Stimulated activated CD8-positive, alpha-beta memory T cell treated with anti-CD3 and anti-CD28 coated beads, Interleukin-15, amount 100 ng/mL, for 48 hours (primary cell): ENCODE measurements around the gene VSTM2B.
"Not testable (repeated sequence)": the region's sequence is repeated elsewhere in the genome, so short reads cannot be mapped to it uniquely, and the experiment has no call there.

ENCODE experiments used
- DNase-seq, 2 donors: peaks; one replicate each; pipeline ENCODE4 v3.0.0-alpha.2; 2020; ENCODE audit warnings: low read depth in 2 of 2

Gene VSTM2B

GRCh38 chr19:29545866-29546582, 20.2 kb downstream of the VSTM2B start:
- DNase-seq: no peak

- no peak for DNase-seq
Measured at GRCh38 chr19:29546583-29547190, 20.9 kb downstream of the VSTM2B start.

DNA sequence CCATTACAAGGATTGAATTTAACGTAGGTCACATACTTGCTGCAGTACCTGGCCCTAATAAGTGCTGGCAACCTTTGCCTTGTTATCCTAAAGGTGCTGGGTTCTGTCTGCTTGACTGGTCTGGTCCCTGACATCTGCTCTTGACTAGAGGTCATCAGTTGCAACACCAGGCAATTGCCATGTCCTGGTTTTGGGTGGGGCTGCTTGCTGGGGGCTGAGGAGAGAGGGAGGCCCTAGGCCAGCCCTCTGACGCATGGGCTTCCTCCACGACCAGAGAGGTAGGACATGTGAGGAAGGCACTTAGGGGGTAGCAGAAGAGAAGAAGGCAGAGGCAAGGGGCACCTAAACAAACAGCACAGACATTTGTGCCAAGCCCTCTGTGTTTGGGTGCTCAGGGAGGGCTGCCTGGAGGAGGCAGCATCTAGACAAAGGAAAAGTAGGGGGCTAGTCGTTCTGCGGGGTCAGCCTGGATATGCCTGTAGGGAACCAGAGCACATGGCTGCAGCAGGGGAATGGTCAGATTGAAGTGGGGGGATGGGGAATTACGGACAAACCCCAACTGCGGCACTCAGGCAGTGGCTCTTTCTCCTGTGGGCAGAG, 21.7 kb downstream of the VSTM2B start:
- DNase-seq: no peak

- no peak for DNase-seq
Measured at GRCh38 chr19:29547981-29548380, 22.2 kb downstream of the VSTM2B start.

DNA sequence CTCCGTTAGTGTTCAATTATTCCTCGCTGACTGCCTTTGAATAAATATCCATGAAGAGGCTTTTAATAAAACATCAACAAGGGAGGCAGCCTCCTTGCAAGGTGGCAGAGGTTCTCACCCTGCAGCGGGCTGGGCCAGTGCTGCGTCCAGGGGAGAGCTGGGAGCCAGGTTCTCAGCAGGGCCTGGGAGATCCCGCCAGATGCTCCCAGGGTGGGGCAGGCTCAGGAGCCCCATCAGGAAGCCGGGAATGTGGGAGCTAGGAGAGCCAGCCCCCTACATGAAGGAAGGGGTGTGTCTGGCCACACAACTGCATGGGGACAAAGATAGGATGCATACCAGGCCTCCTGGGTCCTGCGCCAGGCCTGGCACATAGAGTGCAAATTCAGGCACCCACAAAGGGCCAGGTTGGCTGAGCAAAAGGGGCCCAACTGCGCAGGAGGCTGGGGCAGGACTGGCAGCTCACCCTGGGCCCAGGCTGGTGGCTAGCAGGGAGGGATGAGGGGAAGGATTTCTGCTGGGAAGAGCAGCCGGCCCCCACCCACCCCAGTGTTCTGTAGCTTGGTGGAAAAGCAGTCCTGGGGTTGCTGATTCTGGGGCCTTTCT, 22.8 kb downstream of the VSTM2B start:
- no peak for DNase-seq

DNA sequence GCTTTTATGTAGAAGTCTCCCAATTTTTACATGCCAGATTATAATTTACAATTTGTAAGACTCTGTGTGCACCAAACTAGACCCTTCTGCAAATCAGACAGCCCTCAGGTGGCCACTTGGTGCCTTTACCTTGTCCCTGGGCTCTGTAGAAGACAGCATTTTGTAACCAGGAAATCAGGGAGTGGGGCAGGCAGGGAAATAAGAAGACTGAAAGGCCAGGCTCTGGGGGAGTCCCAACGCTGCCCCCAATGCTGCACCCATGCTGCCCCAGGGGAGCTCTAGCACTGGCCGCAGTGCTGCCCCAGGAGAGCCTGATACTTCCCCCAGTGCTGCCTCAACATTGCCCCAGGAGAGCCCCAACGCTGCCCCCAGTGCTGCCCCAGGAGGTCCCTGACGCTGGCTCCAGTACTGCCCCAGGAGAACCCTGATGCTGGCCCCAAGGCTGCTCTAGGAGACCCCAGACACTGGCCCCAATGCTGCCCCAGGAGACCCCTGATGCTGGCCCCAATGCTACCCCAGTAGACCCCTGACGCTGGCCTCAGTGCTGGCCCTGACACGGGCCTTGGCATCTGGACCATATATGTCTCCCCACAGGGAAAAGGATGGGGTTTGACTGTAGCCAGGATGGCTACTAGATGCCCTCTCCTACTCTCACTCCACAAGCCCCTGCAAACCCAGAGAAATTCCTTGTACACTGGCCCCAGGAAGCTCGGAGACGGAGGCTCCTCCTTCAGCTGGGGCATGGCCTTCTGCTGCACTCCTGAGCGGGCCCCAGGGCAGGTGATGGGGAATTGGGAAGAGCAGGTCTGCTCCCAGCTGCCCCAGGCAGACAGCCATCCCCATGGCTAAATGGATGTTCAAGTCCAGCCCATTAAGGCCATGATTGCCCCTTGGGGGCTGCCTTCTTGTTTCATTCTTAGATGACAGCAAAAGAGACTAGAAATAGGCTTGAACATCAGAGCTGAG, 23.6 kb downstream of the VSTM2B start:
- no peak for DNase-seq

DNA sequence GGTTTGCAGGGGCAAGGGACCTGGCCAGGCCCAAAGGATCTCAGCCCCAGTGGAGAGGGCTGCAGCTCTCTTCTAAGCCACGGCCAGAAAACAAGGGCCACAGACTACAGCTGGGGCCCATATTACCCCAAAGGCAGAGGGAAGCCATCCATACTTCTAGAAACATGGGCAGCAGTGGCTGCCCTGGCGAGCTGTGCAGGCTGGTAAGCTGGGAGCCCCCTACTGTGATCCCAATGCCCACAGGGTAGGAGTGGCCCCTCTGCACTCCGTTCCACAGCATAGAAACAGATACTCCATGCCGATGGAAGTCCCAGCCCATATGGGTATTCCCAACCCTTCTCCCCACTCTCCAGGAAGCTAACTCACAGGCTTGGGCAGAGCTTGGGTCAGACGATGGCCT, 25.1 kb downstream of the VSTM2B start:
- no peak for DNase-seq

DNA sequence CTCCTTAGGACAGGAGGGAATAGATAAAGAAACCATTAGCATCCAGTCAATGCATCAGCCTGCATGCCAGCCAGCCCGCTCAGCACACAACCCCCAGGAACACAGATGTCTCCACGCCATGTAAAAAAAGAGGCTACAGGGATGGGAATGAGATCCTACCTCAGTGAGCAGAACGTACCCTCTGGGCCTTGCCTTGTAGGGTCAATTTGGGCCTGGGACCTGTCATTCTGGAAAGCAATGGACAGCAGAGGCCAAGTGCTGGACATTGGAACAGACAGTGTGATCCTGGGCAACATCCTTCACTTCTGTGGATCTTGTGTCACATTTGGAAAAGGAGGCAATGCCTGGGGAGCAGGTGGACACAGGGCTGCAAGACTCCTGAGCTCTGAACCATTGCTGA, 26.0 kb downstream of the VSTM2B start:
- DNase-seq: no peak

DNA sequence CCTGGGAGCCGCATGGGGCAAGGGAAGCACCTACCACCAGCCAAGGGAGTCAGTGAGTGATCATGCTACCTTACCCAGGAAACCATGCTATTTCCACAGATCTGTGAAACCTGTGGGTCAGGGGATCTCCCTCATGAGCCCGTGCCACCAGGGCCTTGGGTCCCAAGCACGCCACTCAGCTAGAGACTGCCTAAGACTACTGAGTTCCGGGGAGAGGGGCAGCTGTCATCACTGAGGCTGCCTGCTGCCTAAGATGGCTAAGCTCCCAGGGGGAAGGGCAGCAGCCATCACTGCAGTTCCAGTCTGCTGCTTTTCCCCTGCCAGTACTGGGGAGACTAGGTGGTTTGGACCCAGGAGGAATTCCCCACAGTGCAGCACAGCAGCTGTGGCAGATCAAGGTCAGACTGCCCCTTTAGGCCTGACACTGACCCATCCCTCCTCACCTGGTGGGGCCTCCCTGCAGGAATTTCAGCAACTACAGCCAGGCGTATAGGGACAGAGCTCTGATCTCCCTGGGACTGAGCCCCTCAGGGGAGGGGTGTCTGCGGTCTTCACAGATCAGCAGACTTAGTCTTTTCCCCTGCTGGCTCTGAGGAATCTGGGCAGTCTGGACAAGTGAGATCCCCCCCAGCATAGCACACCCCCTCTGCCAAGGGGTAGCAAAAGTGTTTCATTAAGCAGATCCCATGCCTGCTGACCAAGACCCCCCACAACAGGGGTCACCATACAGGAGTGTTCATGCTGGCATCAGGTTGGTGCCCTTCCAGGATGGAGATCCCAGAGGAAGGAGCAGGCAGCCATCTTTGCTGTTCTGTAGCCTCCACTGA, 26.9 kb downstream of the VSTM2B start:
- DNase-seq: no peak

DNA sequence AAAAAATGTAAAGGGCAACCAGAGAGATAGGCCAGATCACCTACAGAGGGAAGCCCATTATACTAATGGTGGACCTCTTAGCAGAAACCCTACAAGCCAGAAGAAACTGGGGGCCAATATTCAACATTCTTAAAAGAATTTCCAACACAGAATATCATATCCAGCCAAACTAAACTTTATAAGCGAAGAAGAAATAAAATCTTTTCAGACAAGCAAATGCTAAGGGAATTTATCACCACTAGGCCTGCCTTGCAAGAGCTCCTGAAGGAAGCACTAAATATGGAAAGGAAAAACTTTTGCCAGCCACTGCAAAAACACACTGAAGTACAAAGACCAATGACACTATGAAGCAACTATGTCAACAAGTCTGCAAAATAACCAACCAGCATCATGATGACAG, 28.4 kb downstream of the VSTM2B start:
- no peak for DNase-seq

DNA sequence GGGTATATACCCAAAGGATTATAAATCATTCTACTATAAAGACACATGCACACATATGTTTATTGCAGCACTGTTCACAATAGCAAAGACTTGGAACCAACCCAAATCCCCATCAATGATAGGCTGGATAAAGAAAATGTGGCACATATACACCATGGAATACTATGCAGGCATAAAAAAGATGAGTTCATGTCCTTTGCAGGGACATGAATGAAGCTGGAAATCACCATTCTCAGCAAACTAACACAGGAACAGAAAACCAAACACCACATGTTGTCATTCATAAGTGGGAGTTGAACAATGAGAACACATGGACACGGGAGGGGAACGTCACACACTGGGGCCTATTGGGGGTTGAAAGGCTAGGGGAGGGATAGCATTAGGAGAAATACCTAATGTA, 33.3 kb downstream of the VSTM2B start:
- not testable (repeated sequence) for DNase-seq

- DNase-seq: no peak
Measured at GRCh38 chr19:29559743-29560142, 33.9 kb downstream of the VSTM2B start.

DNA sequence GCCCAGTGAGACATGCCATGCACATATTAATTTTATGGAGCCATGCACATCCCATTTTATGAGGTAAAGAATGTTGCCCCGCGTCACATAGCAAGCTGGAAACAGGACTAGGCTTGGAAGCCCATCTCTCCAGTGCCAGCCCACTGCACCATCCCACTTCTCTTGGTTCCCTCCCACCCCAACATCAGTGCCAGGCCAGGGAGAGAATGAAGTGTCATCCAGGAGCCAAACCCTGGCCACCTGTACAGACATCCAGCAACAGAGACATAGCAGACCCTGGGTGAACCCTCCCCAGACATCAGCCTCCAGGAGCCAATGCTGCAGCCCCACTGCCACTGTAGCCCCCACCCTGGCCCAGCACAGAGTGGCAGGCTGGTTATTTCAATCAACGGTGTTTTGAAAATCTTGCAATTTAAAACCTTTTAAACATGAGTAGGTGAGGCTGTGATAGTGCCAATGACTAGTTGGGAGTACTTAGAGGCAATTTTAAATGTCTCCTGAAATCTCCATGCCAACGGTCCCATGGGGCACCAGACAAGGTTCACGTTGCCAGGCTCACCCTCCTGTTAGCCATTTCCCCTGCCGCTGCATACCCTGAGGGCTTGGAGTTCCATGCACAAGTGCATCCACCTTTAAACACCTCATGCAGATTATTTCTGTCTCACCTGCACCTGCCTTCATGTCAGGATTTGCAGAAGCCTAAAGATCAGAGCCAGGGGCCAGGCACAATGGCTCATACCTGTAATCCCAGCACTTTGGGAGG, 34.7 kb downstream of the VSTM2B start:
- DNase-seq: no peak

DNA sequence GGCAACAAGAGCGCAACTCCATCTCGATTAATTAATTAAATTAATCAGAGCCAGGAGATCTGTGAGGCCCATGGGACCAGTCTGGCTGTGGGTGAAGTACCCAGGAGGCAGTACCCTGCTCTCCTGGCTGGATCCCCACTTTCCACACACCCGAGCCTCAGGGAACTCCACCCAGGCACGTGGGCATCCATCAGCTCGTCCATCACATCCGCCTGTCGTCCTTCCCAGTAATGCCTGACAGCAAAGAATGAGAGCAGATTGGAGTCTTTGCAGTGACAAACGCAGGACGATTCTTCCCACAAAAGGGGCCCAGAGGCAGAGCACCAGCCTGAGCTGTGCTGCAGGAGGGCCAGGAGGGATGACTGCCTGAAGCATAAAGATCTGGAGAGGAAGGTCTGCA, 35.8 kb downstream of the VSTM2B start:
- no peak for DNase-seq

DNA sequence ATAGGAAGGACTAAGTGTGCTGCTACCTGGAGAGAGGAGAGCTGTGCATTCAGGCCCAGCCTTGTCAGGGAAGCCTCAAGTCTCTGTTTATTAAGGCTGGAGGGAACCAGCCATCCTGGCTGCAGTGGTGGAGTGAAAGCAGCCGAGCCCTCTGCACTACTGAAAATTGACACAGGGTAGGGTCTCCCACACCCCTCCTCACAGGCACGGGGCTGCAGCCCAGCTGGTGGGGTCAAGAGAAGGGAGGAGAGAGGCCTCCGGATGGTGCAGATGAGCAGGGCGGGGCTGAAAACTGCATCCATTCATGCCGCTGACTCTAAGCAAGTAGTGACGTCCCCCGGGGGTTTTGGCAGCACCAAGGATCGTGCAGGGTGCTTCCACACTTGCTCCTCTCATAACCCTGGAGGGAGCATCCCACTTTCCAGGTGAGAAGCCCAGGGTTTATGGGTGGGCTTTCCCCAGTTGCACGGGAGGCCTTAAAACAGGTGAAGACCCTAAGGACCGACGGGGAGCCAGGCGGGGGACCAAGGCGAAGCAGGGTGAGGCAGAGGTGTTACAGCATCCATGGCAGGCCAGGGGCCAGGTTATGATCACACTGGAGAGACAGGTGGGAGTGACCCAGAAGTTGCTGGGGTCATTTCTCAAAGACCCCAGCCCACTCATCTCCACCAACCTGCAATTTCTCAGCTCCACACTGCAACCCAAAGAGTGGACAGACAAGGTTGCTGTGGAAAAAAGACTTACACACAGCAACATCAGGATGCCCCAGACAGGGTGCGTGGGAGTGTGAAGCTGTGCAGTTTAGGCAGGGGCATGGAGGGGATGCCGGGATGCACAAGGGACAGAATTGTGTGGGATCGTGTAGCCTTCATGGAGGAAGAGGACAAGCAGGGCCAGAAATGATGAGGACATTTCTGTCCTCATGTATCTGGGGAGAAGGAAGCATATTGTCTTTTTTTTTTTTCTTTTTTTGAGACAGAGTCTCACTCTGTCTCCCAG, 36.8 kb downstream of the VSTM2B start:
- DNase-seq: no peak

DNA sequence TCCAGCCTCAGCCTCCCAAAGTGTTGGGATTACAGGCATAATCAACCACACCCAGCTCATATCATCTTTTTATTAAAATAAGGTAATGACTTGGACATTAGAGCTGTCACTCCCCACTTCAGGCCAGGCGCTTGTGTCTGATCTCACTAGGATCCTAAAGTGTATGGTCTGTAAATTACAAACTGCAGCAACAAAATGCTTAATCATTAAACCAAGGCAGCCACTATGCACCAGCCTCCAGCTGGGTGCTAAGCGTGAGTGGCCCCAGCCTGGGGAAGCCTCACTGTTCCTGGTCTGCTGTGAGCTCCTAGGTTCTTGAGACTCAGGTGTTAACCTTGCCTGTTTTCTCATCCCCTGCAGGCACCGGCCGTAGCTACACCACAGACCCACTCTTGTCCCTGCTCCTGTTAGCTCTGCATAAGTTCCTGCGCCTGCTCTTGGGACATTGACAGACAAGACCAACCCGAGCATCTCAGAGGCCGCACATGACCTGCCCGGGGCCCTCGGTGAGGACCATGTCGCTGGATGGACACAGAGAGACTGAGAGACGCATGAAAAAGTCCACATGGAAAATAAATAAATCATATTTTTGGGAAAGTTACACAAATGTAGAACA, 37.8 kb downstream of the VSTM2B start:
- no peak for DNase-seq

DNA sequence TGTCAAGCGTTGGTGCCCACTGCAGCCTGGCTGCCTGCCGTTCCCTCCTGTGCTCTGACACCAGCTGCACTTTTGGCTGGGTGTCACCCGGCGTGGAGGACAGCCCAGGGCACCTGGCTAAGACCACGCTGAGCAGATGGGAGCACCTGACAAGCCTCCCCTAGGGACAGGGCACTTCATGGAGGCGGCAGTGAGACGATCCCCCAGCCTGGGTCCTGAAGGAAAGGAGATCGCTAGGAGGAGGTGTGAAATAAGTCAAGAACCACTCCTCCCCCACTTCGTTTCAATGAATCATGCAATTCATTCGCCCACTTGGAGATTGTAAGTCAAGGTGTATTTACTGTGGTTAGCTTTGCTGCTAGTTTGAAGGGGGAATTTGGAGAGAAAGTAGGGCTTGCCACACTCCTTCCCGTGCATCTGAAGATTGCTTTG, 38.8 kb downstream of the VSTM2B start:
- no peak for DNase-seq

DNA sequence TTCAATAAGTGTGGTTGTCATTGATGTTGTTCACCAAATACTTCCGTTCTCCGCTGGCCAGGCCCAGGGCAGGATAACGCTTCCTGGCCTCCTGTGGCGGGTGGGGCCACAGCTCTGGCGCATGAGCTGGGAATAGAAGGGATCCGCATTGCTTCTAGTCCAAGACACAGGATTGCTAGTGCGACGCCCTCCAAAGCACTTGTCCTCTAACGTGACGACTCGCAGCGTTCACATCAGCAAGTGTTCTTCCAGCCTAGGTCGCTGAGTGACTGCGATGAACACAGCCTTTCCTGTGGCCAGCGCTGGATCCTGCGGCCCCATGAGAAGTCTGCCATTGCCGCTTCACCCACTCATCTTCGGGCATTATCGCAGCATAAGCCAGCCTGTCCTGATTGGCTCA, 39.4 kb downstream of the VSTM2B start:
- no peak for DNase-seq
